GM23248 (cell line): ENCODE results near the gene RNF166. TPM values are rescaled to one million over a fixed set of nuclear protein-coding genes. Genes with fewer than 3 reads are reported as not detected.

Experiments
- DNase-seq: peaks from one replicate; pipeline ENCODE4 v3.0.0-alpha.2; 2015
- H2AFZ ChIP-seq: fragments of 200-600 bp; sonication (generic); 2 replicates; pipeline ENCODE4 v1.6.1; 2016; ENCODE audit warnings: antibody characterized with exemption
- H3F3A ChIP-seq: fragments of 200-600 bp; sonication (generic); 2 replicates; pipeline ENCODE4 v1.6.1; 2016; ENCODE audit warnings: mild to moderate bottlenecking, antibody characterized with exemption, mixed run types; ENCODE audit not compliant: insufficient read depth
- H3K27ac ChIP-seq: fragments of 200-600 bp; sonication (generic); 2 replicates; pipeline ENCODE4 v1.5.1; 2016; ENCODE audit warnings: mild to moderate bottlenecking
- H3K27me3 ChIP-seq: fragments of 200-600 bp; sonication (generic); replicated peaks from 2 replicates; pipeline ENCODE4 v1.6.1; 2016; ENCODE audit warnings: mild to moderate bottlenecking; ENCODE audit not compliant: insufficient read depth
- H3K36me3 ChIP-seq: fragments of 200-600 bp; sonication (generic); 2 replicates; pipeline ENCODE4 v1.6.1; 2016; ENCODE audit warnings: low read depth, mild to moderate bottlenecking
- H3K4me1 ChIP-seq: fragments of 200-600 bp; sonication (generic); 2 replicates; pipeline ENCODE4 v1.6.1; 2016; ENCODE audit warnings: mild to moderate bottlenecking; ENCODE audit not compliant: insufficient read depth
- H3K4me2 ChIP-seq: fragments of 200-600 bp; sonication (generic); one replicate; pipeline ENCODE4 v1.6.1; 2016; ENCODE audit warnings: mild to moderate bottlenecking; ENCODE audit not compliant: unreplicated experiment
- H3K4me3 ChIP-seq: fragments of 200-600 bp; sonication (generic); 2 replicates; pipeline ENCODE4 v1.5.1; 2016; ENCODE audit warnings: mild to moderate bottlenecking
- H3K79me2 ChIP-seq: fragments of 200-600 bp; sonication (generic); 2 replicates; pipeline ENCODE4 v1.6.1; 2016; ENCODE audit warnings: mild to moderate bottlenecking; ENCODE audit not compliant: insufficient read depth
- H3K9ac ChIP-seq: fragments of 200-600 bp; sonication (generic); 2 replicates; pipeline ENCODE4 v1.6.1; 2016; ENCODE audit warnings: mild to moderate bottlenecking
- H3K9me2 ChIP-seq: fragments of 200-600 bp; sonication (generic); 2 replicates; pipeline ENCODE4 v1.6.1; 2016; ENCODE audit warnings: mixed run types, mild to moderate bottlenecking, moderate library complexity; ENCODE audit not compliant: insufficient read depth
- H3K9me3 ChIP-seq: fragments of 200-600 bp; sonication (generic); one replicate; pipeline ENCODE4 v1.6.1; 2017; ENCODE audit warnings: low read depth
- H4K20me1 ChIP-seq: fragments of 200-600 bp; sonication (generic); 2 replicates; pipeline ENCODE4 v1.6.0; 2016; ENCODE audit not compliant: insufficient read depth
- EZH2 ChIP-seq: fragments of 200-600 bp; sonication (generic); IDR thresholded peaks from 2 replicates; pipeline ENCODE4 v1.6.1; 2018; ENCODE audit warnings: antibody characterized with exemption, mild to moderate bottlenecking; ENCODE audit not compliant: insufficient read depth, poor library complexity, severe bottlenecking
- EZH2phosphoT487 ChIP-seq: fragments of 200-600 bp; sonication (generic); IDR thresholded peaks from 2 replicates; pipeline ENCODE4 v1.6.1; 2018; ENCODE audit warnings: antibody characterized with exemption, moderate library complexity, mild to moderate bottlenecking, low read depth; ENCODE audit not compliant: insufficient read depth
- WGBS, 2 experiments: methylation state at CpG; one replicate each; pipeline ENCODE4 v1.1.6; 2015 to 2017; ENCODE audit warnings: low lambda C conversion rate in 2 of 2, low coverage in 1 of 2; ENCODE audit errors: missing lambda C conversion rate in 2 of 2; 5-methylcytosine and 5-hydroxymethylcytosine counted together
- in situ Hi-C: fragments of 300-500 bp; cut with MboI; formaldehyde crosslinking; loops from 2 replicates; pipeline ENCODE4 v1.15.0; 2020
- polyA plus RNA-seq: library from polyadenylated mRNA; unstranded; fragments of >200 nt; fragmentation: Nextera tagmentation; extraction: Ambion mirVana; gene quantifications from 2 replicates; pipeline ENCODE4 v1.2.1, GENCODE V29; 2016
- total RNA-seq: library from RNA; depleted of rRNA; stranded (reverse); fragments of >200 nt; shearing (Covaris generic); gene quantifications from 2 replicates; pipeline ENCODE4 v1.2.3, GENCODE V29; 2014

Gene RNF166
- total and polyA plus RNA-seq, 2 experiments from 2014 or later, result 8.9 to 14.6 TPM

- no peak overlapping the region for H3K4me2 ChIP-seq
These were observed 4.4 kb downstream of the RNF166 start for GRCh38 chr16:88701581-88702370.

GRCh38 chr16:88700636-88701482 is 5.3 kb downstream of the RNF166 start:
- Histone ChIP-seq H3K9me3 (no peaks in the 10 kb centered on the region), H3K9ac (no peak overlapping the region), H2AFZ (no peak overlapping the region), H3F3A (no peaks in the 10 kb centered on the region), H3K27ac (no peak overlapping the region), H3K4me2 (no peak overlapping the region), H3K9me2 (no peaks in the 10 kb centered on the region), H3K36me3 (no peaks in the 10 kb centered on the region), H3K79me2 (no peaks in the 10 kb centered on the region), H3K27me3 (no peaks in the 10 kb centered on the region), H4K20me1 (no peaks in the 10 kb centered on the region), H3K4me3 (no peak overlapping the region), H3K4me1 (peaks cover 7% of the 10 kb centered on the region)
- in situ Hi-C loops, result no loop called here
- TF ChIP-seq EZH2phosphoT487 (no peak), EZH2 (no peak)
- 64 to 75% methylated on average over 33 to 36 of the region's 42 CpGs for WGBS, 2 experiments
- peak; percentile 73 for DNase-seq

More at GRCh38 chr16:88701581-88702370, 4.4 kb downstream of the RNF166 start:
- Histone ChIP-seq H2AFZ (no peak overlapping the region), H3K36me3 (no peaks in the 10 kb centered on the region), H3K9me2 (no peaks in the 10 kb centered on the region), H3K9me3 (no peaks in the 10 kb centered on the region), H3K4me1 (peaks cover 7% of the 10 kb centered on the region), H3K27ac (no peak overlapping the region), H4K20me1 (no peaks in the 10 kb centered on the region), H3K79me2 (peaks cover 3% of the 10 kb centered on the region; the same call in 1 of the 2 replicates), H3K4me3 (no peak overlapping the region), H3F3A (no peaks in the 10 kb centered on the region), H3K9ac (no peak overlapping the region), H3K27me3 (no peaks in the 10 kb centered on the region)
- in situ Hi-C loops, result no loop called here
- TF ChIP-seq EZH2phosphoT487, result no peak
- TF ChIP-seq EZH2, result no peak
- WGBS, 2 experiments, result 89 to 90% methylated on average over 25 to 28 of the region's 30 CpGs
- no peak for DNase-seq

- Histone ChIP-seq H3K4me2 (no peak overlapping the region), H3K4me1 (peaks cover 7% of the 10 kb centered on the region), H3K36me3 (no peaks in the 10 kb centered on the region), H3K9ac (no peak overlapping the region), H3K9me3 (no peaks in the 10 kb centered on the region), H3K79me2 (no peaks in the 10 kb centered on the region), H3K4me3 (no peak overlapping the region), H3K27ac (no peak overlapping the region), H3K27me3 (no peaks in the 10 kb centered on the region), H3K9me2 (no peaks in the 10 kb centered on the region), H3F3A (no peaks in the 10 kb centered on the region), H4K20me1 (no peaks in the 10 kb centered on the region), H2AFZ (no peak overlapping the region)
- WGBS, 2 experiments, result 86 to 89% methylated on average over 14 of the region's 14 CpGs
- DNase-seq, result no peak
- in situ Hi-C loops, result no loop called here
- TF ChIP-seq EZH2phosphoT487, result no peak
- no peak for TF ChIP-seq EZH2
These were observed 5.9 kb downstream of the RNF166 start for GRCh38 chr16:88700322-88700635.

GRCh38 chr16:88699180-88699579 is 7.0 kb downstream of the RNF166 start:
- Histone ChIP-seq H3K36me3 (no peaks in the 10 kb centered on the region), H3K79me2 (no peaks in the 10 kb centered on the region), H3K4me3 (no peak overlapping the region), H3K4me2 (no peak overlapping the region), H3K9ac (no peak overlapping the region), H3K9me2 (no peaks in the 10 kb centered on the region), H2AFZ (no peak overlapping the region), H4K20me1 (no peaks in the 10 kb centered on the region), H3K27ac (no peak overlapping the region), H3K9me3 (no peaks in the 10 kb centered on the region), H3F3A (no peaks in the 10 kb centered on the region), H3K4me1 (peaks cover 3% of the 10 kb centered on the region; the same call in 1 of the 2 replicates), H3K27me3 (no peaks in the 10 kb centered on the region)
- in situ Hi-C loops, result no loop called here
- no peak for TF ChIP-seq EZH2phosphoT487
- TF ChIP-seq EZH2, result no peak
- 93 to 98% methylated on average over 15 to 16 of the region's 16 CpGs for WGBS, 2 experiments
- DNase-seq, result no peak
